ENCODE measurements around the gene HSPB8. TPM values are rescaled to one million over a fixed set of nuclear protein-coding genes. Genes with fewer than 3 reads are reported as not detected.

HSPB8 gene
- total RNA-seq, 1 experiment from 2014 or later, result 15.8 TPM

DNA sequence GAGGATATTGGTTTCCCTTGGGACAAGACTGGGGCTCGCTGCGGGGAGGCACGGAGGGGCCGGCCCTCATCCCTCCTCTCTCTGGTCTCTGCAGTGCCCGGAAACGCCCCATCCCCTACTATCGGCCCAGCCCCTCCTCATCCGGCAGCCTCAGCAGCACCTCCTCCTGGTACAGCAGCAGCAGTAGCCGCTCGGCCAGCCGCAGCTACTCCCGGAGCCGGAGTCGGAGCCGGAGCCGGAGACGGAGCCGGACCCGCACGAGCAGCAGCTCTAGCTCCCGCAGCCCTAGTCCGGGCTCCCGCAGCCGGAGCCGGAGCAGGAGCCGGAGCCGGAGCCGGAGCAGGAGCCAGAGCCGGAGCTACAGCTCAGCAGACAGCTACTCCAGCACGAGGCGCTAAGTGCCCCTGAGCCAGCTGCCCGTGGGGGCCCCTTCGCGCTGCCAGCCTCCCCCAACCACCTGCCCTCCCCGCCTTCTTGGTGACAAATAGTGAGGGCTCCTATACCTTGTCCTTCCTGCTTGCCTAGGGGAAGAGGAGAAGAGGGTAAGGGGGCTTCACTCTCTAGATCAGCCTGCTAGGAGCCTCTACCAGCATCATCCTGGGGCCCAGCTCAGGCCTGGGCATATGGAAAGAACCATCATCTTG is 22.2 kb upstream of the HSPB8 start:
- DNase-seq, result peak; percentile 96
- no peaks in the 10 kb centered on the region for H3K27me3 ChIP-seq (ENCODE audit: control insufficient read depth, insufficient read depth, low read length)

DNA sequence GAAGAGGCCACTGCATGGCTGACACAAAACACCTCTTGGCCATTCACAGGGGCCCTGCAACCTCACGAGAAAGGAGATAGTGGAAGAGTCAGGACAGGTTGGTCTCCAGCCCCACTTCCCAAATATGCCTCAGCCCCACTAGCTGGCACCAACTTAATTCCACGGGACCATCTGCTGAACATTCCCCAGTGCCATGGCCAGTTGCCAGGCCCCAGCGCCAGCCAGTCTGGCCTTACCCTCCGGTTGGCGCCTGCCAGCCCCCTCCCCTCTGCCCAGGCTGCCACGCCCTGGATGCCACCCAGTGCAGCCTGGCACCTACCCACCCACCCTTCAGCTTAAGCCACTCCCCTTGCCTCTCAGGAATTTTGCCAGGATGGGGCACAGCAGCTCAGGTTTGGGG is 21.2 kb upstream of the HSPB8 start:
- Histone ChIP-seq H3K36me3 (replicated peaks; ENCODE audit: control insufficient read depth, insufficient read depth, low read length) (no peaks in the 10 kb centered on the region), H3K27me3 (ENCODE audit: control insufficient read depth, insufficient read depth, low read length) (no peaks in the 10 kb centered on the region), H3K4me3 (ENCODE audit: insufficient read depth, low read depth, low read length) (no peak overlapping the region)
- DNase-seq, result no peak

More for the DNA sequence above, 22.2 kb upstream of the HSPB8 start:
- H3K4me3 ChIP-seq (ENCODE audit: insufficient read depth, low read depth, low read length), result no peak overlapping the region
- H3K36me3 ChIP-seq (replicated peaks; ENCODE audit: control insufficient read depth, insufficient read depth, low read length), result peaks cover 2% of the 10 kb centered on the region; the same call in 1 of the 2 replicates

DNA sequence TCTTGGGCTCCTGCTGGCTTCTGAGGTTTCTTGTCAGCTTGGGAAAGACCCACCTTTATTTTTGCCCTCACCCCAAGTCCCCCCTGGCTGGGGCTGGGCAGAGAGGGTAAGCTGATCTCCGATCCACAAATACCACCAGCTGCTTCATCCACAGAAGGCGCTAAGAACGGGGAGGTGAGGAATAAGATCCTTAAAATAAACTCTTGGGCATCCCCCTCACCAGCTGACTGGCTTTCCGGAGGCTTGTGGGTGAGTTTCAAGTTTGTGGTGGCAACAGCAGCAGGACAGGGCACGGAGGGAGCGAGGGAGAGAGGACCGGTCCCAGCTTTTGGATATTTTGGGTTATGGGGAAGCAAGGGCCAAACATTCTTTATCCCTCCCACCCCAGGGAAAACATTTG is 20.8 kb upstream of the HSPB8 start:
- DNase-seq, result no peak
- no peak overlapping the region for H3K4me3 ChIP-seq (ENCODE audit: insufficient read depth, low read depth, low read length)
- no peaks in the 10 kb centered on the region for H3K27me3 ChIP-seq (ENCODE audit: control insufficient read depth, insufficient read depth, low read length)
- no peaks in the 10 kb centered on the region for H3K36me3 ChIP-seq (replicated peaks; ENCODE audit: control insufficient read depth, insufficient read depth, low read length)

DNA sequence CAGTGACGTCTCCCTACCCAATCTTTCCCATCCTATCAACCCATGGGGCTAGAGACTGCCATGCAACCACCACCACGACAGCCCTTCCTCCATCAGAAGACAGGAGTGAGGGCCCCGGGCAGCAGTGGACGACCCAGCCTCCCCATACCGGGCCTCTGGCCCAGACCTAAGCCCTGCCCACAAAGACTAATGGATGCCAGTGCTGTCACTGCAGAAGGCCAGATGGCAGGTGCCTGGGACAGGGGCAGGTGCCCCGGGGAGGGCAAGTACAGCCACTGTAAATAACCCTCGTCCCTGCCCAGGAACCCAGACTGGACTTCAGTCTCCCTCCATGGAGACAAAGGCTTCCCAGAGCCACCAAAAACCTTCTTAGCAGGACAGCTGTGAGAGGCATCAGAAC is 20.3 kb upstream of the HSPB8 start:
- Histone ChIP-seq H3K4me3 (ENCODE audit: insufficient read depth, low read depth, low read length) (no peak overlapping the region), H3K27me3 (ENCODE audit: control insufficient read depth, insufficient read depth, low read length) (no peaks in the 10 kb centered on the region), H3K36me3 (replicated peaks; ENCODE audit: control insufficient read depth, insufficient read depth, low read length) (no peaks in the 10 kb centered on the region)
- DNase-seq, result peak; percentile 23

DNA sequence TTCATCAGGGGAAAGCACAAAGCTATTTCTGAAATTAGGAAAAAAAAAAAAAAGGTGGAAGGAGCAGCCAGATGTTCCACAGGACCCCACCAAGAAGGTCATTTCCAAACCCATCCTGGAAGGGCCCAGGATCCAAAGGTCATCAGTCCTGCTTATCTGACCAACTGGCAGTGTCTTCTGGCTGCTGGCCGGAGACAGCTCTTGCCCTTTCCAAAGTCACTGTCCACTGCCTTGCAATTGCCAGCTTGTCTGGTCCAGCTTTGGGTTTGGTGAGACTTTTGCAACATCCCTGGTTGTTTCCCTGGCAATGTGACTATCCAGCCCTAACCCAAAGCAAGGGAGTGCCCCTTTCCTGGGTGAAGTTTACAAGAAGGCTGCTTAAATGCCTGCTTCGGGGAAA is 18.9 kb upstream of the HSPB8 start:
- Histone ChIP-seq H3K36me3 (replicated peaks; ENCODE audit: control insufficient read depth, insufficient read depth, low read length) (no peaks in the 10 kb centered on the region), H3K27me3 (ENCODE audit: control insufficient read depth, insufficient read depth, low read length) (no peaks in the 10 kb centered on the region), H3K4me3 (ENCODE audit: insufficient read depth, low read depth, low read length) (no peak overlapping the region)
- no peak for DNase-seq

DNA sequence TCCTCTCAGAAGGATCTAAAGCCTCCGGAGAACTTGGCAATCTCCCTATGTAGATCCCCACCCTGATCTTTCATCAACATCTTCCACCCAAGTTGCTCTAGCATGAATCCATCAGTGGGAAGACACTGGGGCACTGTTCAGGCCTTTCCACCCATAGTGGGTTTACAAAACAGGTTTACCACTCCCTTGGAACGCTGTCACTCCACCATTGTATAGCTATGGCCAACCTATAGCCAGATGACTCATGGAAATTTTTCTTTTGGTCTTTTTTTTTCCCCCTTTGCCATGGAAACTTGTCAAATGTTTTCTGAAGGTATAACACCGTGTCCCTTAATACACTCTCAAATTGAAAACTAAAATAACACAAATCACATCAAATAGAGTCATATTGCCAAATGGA is 10.8 kb upstream of the HSPB8 start:
- Histone ChIP-seq H3K27me3 (ENCODE audit: control insufficient read depth, insufficient read depth, low read length) (no peaks in the 10 kb centered on the region), H3K36me3 (replicated peaks; ENCODE audit: control insufficient read depth, insufficient read depth, low read length) (no peaks in the 10 kb centered on the region), H3K4me3 (ENCODE audit: insufficient read depth, low read depth, low read length) (no peak overlapping the region)
- no peak for DNase-seq

DNA sequence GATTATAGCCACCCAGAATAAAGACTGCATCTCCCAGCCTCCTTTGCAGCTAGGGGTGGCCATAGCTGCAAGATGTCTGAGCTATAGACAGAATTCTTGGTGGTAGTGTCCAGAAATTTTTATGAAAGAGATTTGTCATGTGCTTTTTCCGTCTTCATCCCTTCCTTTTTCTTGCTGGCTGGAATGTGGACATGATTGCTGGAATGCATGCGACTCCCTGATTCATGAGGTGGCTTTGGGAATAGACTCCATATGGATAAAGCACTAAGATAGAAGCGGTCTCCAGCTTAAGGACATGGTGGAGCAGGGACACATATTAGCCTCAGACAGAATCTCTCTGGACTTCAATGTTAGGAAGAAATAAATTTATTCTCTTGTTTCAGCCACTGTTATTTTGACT is 10.0 kb upstream of the HSPB8 start:
- no peaks in the 10 kb centered on the region for H3K36me3 ChIP-seq (replicated peaks; ENCODE audit: control insufficient read depth, insufficient read depth, low read length)
- no peaks in the 10 kb centered on the region for H3K27me3 ChIP-seq (ENCODE audit: control insufficient read depth, insufficient read depth, low read length)
- H3K4me3 ChIP-seq (ENCODE audit: insufficient read depth, low read depth, low read length), result no peak overlapping the region
- no peak for DNase-seq

DNA sequence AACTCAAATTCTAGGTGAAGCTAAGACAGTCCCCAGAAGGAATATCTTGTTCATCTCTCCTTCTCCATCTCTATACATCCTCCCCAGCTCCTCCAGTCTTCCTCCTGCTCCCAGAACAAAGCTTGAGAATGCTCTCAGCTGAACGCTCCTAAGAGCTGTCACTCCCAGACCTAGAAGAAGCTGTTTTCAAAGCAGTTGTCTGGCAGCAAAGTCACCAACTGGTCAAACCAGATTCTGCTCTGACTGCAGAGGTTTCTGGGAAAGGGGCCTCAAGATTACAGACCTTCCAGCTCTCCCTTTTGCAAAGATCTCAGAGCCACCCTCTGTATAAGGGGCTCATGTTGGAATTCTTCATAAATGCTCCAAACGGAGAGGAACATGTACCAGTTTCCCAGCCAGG is 9.6 kb upstream of the HSPB8 start:
- Histone ChIP-seq H3K4me3 (ENCODE audit: insufficient read depth, low read depth, low read length) (no peak overlapping the region), H3K27me3 (ENCODE audit: control insufficient read depth, insufficient read depth, low read length) (no peaks in the 10 kb centered on the region), H3K36me3 (replicated peaks; ENCODE audit: control insufficient read depth, insufficient read depth, low read length) (no peaks in the 10 kb centered on the region)
- no peak for DNase-seq

DNA sequence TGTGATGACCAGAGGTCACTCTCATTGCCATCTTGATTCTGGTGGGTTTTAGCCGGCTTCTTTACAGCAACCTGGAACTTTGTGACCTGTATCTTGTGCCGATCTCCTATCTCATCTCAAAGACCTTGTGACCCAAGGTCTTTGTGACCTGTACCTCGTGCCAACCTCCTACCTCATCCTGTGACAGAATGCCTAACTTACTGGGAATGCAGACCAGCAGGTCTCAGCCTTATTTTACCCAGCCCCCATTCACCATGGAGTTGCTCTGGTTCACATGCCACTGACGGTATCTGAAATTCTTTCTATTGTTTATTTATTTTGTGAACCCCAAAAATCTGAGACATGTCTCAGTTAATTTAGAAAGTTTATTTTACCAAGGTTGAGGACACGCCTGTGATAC is 7.4 kb upstream of the HSPB8 start:
- H3K4me3 ChIP-seq (ENCODE audit: insufficient read depth, low read depth, low read length), result no peak overlapping the region
- no peak for DNase-seq
- H3K27me3 ChIP-seq (ENCODE audit: control insufficient read depth, insufficient read depth, low read length), result no peaks in the 10 kb centered on the region
- H3K36me3 ChIP-seq (replicated peaks; ENCODE audit: control insufficient read depth, insufficient read depth, low read length), result no peaks in the 10 kb centered on the region

DNA sequence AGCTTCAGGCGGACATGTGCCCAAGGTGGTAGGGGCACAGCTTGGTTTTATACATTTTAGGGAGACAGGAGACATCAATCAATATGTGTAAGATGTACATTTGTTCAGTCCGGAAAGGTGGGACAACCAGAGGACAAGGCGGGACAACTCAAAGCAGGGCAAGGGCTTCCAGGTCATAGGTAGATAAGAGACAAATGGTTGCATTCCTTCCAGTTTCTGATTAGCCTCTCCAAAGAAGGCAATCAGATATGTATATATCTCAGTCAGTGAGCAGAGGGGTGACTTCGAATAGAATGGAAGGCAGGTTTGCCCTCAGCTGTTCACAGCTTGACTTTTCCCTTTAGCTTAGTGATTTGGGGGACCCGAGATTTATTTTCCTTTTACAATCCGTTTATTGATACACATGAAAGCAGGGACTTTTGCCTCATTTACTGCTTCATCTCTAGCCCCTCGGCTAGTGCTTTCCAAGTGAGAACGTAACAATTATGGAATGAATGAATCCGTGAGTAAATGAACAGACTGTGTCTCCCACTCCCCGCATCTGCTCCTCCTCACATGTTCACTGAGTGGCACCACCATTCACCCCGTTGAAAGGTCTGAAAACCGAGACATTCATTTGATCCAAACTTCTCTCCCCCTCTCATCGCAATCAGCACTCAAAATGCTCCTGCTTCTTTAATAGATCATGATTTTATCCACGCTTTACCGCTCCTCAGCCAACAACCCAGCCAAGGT is 6.9 kb upstream of the HSPB8 start:
- H3K27me3 ChIP-seq (ENCODE audit: control insufficient read depth, insufficient read depth, low read length), result no peaks in the 10 kb centered on the region

DNA sequence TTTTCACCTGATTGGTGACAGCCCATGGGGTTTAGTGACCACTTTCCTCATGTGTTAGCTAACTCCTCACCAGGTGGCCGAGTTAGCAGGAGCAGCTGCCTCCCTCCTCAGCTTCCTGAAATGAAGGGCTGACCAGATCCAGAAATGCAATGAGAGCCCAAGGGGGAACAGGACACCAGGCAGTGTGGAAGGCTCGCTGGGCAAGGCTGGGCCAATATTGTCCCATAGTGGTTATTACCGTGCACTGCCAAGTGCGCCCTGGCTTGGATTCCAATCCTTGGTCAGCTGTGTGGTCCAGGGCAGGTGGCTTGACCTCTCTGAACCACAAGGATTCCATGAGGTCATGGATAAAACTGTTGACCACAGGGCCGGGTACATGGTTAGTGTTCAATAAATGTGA is 3.6 kb upstream of the HSPB8 start:
- no peaks in the 10 kb centered on the region for H3K27me3 ChIP-seq (ENCODE audit: control insufficient read depth, insufficient read depth, low read length)
- no peak overlapping the region for H3K4me3 ChIP-seq (ENCODE audit: insufficient read depth, low read depth, low read length)
- no peak for DNase-seq
- H3K36me3 ChIP-seq (replicated peaks; ENCODE audit: control insufficient read depth, insufficient read depth, low read length), result no peaks in the 10 kb centered on the region

More for the DNA sequence above, 6.9 kb upstream of the HSPB8 start:
- Histone ChIP-seq H3K4me3 (ENCODE audit: insufficient read depth, low read depth, low read length) (no peak overlapping the region), H3K36me3 (replicated peaks; ENCODE audit: control insufficient read depth, insufficient read depth, low read length) (no peaks in the 10 kb centered on the region)
- no peak for DNase-seq

DNA sequence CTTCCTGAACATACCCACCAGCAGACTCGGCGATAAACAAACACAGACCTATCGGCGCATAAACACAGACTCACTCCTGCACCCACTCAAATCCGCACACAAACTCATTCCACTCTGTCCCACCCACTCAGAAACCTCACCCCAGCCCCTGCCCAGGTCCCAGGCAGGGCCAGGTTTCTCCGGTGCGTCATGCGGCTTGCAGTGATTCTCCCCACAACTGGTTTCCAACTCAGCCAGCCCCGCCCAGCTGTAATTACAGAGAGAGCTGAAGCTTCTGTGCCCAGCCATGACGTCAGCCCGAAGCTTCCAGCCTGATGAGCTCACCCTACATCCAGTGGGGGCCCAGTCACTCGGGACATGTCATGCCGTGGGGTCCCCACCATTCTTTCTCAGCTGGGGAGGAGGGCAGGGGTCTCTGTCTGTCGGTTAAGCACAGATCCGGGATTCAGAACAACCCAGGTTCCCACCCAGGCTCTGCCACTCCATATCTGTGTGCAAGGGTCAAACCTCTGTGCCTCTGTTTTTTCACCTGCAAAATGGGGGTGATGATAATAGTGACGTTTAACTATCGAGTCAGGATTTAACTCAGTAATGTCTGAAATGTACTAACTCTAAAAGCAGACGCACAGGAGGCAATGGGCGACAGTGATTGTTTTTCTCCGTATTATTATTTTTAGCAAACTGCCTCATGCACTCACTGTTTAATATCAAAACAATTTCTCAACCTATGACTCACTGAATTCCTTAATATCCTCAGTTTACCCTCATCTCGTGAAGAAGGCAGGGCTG is 2.3 kb upstream of the HSPB8 start:
- no peaks in the 10 kb centered on the region for H3K27me3 ChIP-seq (ENCODE audit: control insufficient read depth, insufficient read depth, low read length)
- DNase-seq, result no peak
- no peaks in the 10 kb centered on the region for H3K36me3 ChIP-seq (replicated peaks; ENCODE audit: control insufficient read depth, insufficient read depth, low read length)
- no peak overlapping the region for H3K4me3 ChIP-seq (ENCODE audit: insufficient read depth, low read depth, low read length)

DNA sequence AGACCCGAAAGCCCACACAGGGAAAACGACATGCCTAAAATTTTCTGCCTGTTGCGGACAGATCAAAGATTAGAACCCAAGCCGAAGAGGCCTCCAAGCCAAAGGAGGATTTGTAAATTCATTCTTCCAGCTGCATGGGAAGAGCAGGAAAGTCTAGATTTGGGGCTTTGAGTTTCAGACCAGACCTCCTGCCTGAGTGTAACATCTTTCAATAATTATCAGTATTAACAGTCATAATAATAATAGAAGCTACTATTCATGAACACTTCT is 1.7 kb upstream of the HSPB8 start:
- Histone ChIP-seq H3K4me3 (ENCODE audit: insufficient read depth, low read depth, low read length) (no peak overlapping the region), H3K27me3 (ENCODE audit: control insufficient read depth, insufficient read depth, low read length) (no peaks in the 10 kb centered on the region), H3K36me3 (replicated peaks; ENCODE audit: control insufficient read depth, insufficient read depth, low read length) (no peaks in the 10 kb centered on the region)
- DNase-seq, result no peak

DNA sequence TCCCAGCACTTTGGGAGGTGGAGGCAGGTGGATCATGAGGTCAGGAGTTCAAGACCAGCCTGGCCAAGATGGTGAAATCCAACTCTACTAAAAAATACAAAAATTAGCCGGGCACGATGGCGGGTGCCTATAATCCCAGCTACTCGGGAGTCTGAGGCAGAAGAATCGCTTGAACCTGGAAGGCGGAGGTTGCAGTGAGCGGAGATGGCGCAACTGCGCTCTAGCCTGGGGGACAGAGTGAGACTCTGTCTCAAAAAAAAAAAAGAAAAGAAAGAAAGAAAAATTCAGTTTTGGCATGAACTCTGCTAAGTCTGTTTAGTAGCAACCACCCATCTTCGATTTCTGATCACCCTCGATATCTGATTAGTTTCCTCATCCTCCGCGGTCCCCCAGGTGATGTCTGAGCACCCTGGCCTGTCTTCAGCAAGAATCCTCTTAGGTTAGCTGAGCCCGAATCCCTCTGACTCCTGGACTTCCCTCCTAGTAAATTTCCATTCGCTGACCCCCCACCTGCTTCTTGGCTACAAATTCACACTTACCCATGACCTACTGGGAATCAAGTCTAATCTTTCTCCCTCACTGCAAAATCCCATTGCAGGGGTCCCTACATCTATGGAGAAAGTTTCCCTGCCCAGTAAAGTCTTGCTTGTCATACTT is 879 bp upstream of the HSPB8 start:
- Histone ChIP-seq H3K4me3 (ENCODE audit: insufficient read depth, low read depth, low read length) (no peak overlapping the region), H3K27me3 (ENCODE audit: control insufficient read depth, insufficient read depth, low read length) (no peaks in the 10 kb centered on the region), H3K36me3 (replicated peaks; ENCODE audit: control insufficient read depth, insufficient read depth, low read length) (no peaks in the 10 kb centered on the region)
- DNase-seq, result no peak

All from H7 (cell line).